HG02759 (cell line): ENCODE results near the gene EPB41L2.
"Not testable (repeated sequence)": the region's sequence is repeated elsewhere in the genome, so short reads cannot be mapped to it uniquely, and the experiment has no call there.

Source experiments
- ATAC-seq: cut with Tn5 transposase; IDR thresholded peaks from one replicate; pipeline ENCODE4 v1.9.1; 2021; ENCODE audit warnings: mild to moderate bottlenecking, moderate library complexity; ENCODE audit not compliant: unreplicated experiment

The EPB41L2 gene

DNA sequence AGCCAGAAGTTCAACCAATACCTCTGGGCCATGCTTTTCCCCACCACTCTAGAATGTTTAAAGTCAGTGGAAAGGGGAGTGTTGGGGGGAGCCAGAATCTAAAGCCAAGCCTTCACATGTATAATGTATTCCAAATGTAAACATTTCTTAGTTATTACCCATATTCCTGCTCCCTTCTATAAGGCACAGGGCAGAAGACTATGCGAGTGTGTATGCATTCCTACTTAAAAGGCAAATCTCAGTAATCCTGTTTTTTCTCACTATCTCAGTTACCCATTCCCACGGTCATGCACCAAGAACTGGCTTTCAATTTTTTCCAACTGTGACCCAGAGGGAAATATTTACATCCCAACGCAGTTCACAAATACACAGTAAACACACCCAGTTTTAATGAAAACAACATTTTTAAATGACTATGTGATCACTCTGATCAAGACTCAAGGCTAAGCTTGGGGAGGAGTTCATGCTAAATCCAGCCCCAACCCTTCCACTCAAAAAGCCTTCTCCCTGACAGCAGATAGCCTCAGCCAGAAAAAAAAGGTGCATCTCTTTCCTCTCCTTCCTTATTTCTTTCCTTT is 57.5 kb downstream of the EPB41L2 start:
- ATAC-seq = no peak

DNA sequence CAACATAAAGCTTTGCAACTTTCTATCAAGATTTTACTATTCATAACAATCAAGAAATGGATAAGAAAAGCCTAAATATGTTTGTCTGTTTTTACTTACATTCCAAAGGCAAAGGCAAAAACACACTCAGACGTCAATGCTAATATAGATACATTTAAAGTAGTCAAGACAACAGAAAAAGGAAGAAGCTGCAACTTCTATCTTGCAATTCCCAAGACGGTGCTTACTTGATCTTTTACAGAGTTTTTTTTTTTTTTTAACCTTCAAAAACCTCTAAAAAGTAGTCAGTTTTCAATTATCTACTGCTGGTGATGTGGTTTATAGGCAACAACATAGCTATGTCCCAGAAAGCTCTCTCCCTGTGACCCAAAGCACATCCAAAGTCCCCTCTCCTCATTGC is 58.1 kb downstream of the EPB41L2 start:
- no peak for ATAC-seq

DNA sequence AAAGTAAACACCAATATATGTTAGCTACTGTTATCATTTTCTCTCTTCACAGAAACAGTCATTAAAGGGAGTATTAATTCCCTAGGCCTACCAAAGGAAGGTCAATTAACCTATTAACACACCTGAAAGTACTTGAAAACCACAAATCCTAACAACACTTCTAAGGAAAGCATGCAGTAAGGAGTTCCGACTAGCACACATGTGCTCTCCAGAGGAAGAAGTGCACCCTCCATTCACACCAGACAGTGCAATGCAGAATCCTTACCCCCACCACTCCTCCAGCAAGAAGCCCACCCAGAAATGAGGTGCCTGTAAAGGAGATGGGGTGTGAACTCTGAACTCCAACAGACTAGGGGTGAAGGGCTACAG is 58.7 kb downstream of the EPB41L2 start:
- ATAC-seq = no peak

DNA sequence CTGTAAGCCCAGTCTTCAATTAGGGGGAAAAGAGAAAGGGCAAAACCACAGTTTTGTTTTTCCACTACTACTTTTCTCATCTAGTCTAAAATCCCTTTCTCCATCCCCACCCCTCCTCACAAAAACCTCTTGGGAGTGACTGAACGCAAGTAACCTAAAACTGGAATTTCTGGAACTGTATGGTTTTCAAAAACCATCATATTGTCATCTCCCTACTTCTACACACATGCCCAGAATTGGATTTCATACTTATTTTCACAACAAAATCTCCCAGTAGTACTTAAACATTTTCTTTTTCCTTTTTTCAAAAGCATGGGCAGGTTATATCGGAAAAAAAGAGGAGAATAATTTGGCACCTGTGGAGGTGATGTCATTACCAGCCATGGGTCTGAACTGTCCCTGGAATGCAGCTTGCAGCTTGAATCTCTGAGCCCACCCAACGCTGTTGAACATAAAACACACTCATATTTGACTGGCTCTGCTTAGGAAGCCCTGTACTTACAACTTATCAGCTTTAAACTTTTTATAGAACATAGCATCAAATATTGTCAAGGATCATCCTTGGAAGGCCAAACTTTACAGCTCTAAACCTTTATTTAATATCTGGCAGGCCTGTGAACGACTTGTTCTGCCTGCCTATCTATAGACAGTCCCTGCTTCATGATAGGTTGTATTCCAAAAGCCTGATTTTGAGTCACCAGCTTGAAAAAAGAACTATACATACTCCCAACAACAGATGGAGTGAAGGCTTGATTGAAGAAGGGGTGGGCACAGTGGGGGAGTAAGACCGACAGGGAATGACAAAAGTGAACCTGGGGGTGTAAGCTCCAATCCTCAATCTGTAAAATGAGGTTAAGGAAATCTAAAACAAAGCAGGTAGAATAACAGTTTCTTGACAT is 59.3 kb downstream of the EPB41L2 start:
- no peak for ATAC-seq

DNA sequence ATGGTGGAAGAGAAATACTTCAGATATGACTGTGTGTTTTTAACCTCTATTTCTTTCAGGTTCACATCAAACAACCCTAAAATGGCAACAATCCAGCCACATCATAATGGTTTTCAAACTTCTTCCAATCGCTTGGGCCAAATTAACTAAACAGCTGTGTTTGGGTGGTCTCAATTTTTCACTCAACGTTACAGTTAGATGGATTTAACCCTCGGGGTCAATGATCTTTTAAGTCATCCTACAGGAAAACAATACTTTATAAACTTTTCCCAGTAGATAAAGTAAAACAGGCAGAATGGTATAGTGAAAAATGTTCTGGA is 60.4 kb downstream of the EPB41L2 start:
- no peak for ATAC-seq

GRCh38 chr6:131001945-131002660 is 60.9 kb downstream of the EPB41L2 start:
- no peak for ATAC-seq

- no peak for ATAC-seq
These were observed 61.8 kb downstream of the EPB41L2 start for GRCh38 chr6:131001111-131001736.

DNA sequence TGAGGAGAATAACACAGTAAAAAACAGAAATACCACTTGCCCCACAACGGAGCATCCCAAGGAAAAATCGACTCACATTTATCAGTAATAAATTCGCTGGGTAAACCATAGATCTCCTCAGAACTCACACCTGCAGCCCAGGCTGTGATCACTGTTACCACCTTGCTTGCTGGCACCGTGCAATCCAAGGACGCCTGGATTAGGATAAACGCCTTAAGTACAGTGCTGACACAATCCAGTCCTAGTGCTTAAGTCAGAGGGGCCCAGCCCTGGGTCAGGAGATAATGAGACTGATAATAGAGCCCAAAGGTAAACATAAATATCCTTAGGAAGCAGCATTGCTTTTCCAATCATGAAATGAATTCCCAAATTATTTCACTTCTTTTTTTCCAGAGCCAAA is 62.5 kb downstream of the EPB41L2 start:
- no peak for ATAC-seq

DNA sequence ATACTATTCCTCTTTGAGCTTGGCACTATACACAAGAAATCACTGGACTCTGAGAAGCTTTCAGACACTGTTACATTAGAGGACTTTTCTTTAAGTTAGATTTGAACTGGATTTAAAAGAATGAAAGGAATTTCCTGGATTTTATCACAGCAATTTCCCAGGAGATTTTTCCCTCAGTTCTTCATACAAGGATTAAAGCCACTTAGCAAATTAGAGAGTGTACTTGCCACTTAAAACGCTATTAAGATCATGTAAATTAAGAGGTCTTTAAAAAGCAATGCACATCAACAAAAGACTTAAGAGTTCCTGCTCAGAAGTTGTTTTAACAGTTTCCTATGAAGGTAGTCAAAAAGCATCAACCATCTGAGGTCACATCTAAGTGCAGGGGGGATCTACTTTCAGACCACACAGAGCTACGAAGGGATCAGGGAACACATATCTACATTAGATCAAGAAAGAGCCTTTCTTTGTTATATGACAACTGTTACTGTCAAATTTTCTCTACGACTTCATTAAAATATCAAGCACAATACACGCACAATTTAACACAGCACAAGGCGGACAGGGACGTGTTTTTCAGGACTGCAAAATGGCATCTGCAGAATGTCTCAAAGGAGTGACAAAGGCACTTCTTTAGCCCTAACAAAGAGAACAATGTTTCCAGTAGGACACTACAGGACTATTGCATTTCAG is 65.8 kb downstream of the EPB41L2 start:
- no peak for ATAC-seq

DNA sequence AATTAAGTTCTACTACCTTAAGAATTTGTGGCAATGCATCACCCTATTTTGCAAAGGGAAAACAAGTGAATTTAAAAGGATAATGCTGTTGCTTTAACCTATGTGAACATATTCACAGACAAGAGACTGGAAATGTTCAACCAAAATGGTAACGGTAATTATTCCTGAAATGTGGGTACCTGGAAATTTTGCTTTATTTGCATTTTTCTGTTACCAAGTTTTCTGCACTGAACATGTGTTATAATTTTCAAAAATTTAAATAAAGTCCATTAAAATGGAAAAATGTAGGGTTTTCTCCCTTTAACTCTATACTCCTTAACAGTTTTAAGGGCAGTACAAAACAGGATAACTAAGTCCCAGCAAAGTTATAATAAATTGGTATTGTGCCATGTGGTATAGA is 66.4 kb downstream of the EPB41L2 start:
- no peak for ATAC-seq

GRCh38 chr6:130995783-130996447 is 67.1 kb downstream of the EPB41L2 start:
- ATAC-seq = no peak

GRCh38 chr6:130994319-130995097 is 68.5 kb downstream of the EPB41L2 start:
- ATAC-seq = no peak

- ATAC-seq = no peak
These were observed 69.7 kb downstream of the EPB41L2 start for GRCh38 chr6:130993292-130993765.

DNA sequence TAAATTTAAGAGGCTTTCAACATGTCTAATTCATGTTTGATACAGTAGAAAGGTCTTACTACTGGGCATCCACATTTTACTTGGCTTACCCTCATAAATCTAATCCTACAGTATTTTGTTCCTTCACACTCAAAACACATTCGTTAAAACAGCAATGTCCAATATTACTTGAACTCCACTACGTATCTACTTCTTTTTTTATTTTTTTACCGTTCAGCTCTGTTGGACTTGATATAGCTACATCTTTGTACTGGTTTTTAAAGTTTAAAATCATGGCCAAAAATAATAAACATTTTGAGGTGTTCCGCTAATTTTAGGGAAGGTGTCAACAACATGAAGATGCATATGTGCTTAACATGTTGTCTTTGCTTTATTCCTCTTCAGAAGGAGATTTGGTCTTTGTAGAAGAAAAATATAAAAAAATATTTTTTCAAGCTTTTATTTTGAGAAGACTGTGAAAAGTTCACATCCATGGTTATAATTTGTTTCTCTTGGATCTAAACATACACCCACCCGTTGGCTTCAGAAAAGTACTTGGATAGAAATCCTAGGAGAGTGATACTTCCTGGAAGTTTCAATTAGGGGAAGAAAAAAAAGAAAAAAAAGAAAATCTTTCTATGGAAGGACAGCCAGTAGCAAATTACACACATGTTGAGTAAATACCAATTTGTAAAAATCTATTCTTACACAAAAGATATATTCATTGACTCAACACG is 71.5 kb downstream of the EPB41L2 start:
- ATAC-seq = no peak

- not testable (repeated sequence) for ATAC-seq
These were observed 75.5 kb downstream of the EPB41L2 start for GRCh38 chr6:130987539-130987938.

DNA sequence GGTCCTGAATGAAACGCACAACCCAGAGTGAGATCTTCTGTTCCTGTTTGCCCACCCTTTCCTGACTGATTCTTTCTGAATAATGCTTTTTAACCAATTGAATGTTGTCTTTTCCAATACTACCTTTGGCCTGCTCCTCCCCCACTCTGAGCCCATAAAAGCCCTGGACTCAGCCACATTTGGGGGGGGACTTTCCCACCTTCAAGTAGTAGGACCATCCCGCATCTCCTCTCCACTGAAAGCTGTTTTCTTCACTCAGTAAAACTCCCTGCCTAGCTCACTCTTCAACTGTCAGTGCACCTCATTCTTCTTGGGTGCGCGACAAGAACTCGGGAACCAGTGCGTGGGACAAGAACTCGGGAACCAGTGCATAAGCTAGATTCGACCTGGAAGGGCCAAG is 77.9 kb downstream of the EPB41L2 start:
- ATAC-seq = no peak

- no peak for ATAC-seq
These were observed 80.0 kb downstream of the EPB41L2 start for GRCh38 chr6:130982941-130983456.

- ATAC-seq = no peak
These were observed 80.9 kb downstream of the EPB41L2 start for GRCh38 chr6:130982135-130982534.

- ATAC-seq = no peak
These were observed 81.6 kb downstream of the EPB41L2 start for GRCh38 chr6:130981409-130981808.
